Stimulated activated naive B cell treated with anti-CD40 and anti-IgM and Interleukin-4, amounts not matched to agents 10 μg/mL and 1 μg/mL and 100 μg/mL, for 72 hours (primary cell): ENCODE data around the gene SCN8A.

Source experiments
- ATAC-seq, 2 donors: fragments of 150-1000 bp; cut with Tn5 transposase; replicated peaks; 2 replicates each; pipeline ENCODE4 v1.10.0; 2021; ENCODE audit warnings: moderate library complexity in 1 of 2
- DNase-seq: peaks from one replicate; pipeline ENCODE4 v3.0.0; 2021
- H3K27ac Mint-ChIP-seq: one replicate; pipeline ENCODE4 v1.8.0; 2022; ENCODE audit warnings: mild to moderate bottlenecking, mixed read lengths
- H3K27me3 Mint-ChIP-seq, 2 donors: one replicate each; pipeline ENCODE4 v1.8.0; 2022; ENCODE audit warnings: mixed read lengths in 2 of 2
- H3K36me3 Mint-ChIP-seq, 2 donors: one replicate each; pipeline ENCODE4 v1.8.0; 2022; ENCODE audit warnings: mixed read lengths in 2 of 2, mild to moderate bottlenecking in 1 of 2
- H3K4me1 Mint-ChIP-seq, 2 donors: one replicate each; pipeline ENCODE4 v1.8.0; 2022; ENCODE audit warnings: mixed read lengths in 2 of 2, mild to moderate bottlenecking in 1 of 2
- H3K4me3 Mint-ChIP-seq, 2 donors: one replicate each; pipeline ENCODE4 v1.8.0; 2022; ENCODE audit warnings: mild to moderate bottlenecking in 2 of 2, mixed read lengths in 2 of 2, moderate library complexity in 1 of 2
- H3K9me3 Mint-ChIP-seq, 2 donors: one replicate each; pipeline ENCODE4 v1.8.0; 2022; ENCODE audit warnings: mixed read lengths in 2 of 2, mild to moderate bottlenecking in 1 of 2

The SCN8A gene

DNA sequence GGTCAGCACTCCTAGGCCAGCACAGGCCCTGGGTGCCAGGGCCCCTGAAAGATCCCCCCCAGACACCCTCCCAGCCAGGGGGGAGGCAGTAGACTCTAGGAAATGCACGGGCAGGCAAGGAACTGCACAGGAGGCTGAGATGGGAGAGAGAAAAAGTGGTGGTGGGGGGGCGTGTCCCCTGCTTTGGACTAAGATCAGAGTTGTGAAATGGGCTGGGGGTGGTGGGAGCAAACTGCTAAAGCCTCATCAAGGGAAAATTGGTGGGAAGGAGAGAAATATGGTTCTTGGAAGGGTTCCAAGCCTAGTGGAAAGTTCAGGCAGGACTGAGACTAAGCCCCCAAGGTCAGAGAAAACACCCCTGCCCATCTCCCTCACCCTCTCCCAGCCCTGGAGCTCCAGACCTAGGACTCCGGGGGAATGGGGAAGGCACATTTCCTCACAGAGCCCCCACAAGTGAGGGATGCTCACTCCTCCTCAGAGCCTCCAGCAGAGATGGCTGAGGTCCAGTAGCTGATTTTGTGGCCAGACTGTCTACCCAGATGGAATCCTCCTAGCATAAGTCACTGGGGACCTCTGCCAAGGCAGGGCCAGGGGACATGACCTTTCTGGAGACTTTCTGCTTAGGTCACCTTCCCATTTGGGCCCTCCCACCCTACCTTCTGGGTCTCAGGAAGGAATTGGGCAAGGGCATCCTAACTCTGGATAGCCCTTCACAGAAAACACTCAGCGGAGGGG lies 227.7 kb downstream of the SCN8A start:
- Mint-ChIP-seq H3K4me3 (no peak overlapping the region), H3K27me3 (peaks cover 27 to 52% of the 10 kb centered on the region in 2 donors), H3K4me1 (peaks cover 6 to 22% of the 10 kb centered on the region in 2 donors), H3K9me3 (no peaks in the 10 kb centered on the region), H3K36me3 (peaks cover 0 to 5% of the 10 kb centered on the region in 2 donors), H3K27ac (no peak overlapping the region)
- ATAC-seq (no peak), DNase-seq (no peak)

- DNase-seq (no peak), ATAC-seq (no peak)
- H3K9me3 Mint-ChIP-seq = no peaks in the 10 kb centered on the region
- peak overlapping the region; percentile 4 for H3K27ac Mint-ChIP-seq
- peaks cover 6 to 23% of the 10 kb centered on the region in 2 donors for H3K4me1 Mint-ChIP-seq
- H3K4me3 Mint-ChIP-seq = peak overlapping the region; percentile 60 to 79
- H3K36me3 Mint-ChIP-seq = peaks cover 0 to 5% of the 10 kb centered on the region in 2 donors
- peaks cover 26 to 48% of the 10 kb centered on the region in 2 donors for H3K27me3 Mint-ChIP-seq
These were observed 228.9 kb downstream of the SCN8A start for GRCh38 chr12:51819736-51820525.

GRCh38 chr12:51820526-51821439 lies 229.8 kb downstream of the SCN8A start:
- Mint-ChIP-seq H3K4me3 (peak overlapping the region; percentile 60 to 79), H3K9me3 (no peaks in the 10 kb centered on the region), H3K27ac (peak overlapping the region; percentile 20), H3K4me1 (peaks cover 4 to 15% of the 10 kb centered on the region in 2 donors), H3K36me3 (no peaks in the 10 kb centered on the region), H3K27me3 (peaks cover 18 to 40% of the 10 kb centered on the region in 2 donors)
- DNase-seq (peak; percentile 66), ATAC-seq (peak; percentile 82 to 85)

DNA sequence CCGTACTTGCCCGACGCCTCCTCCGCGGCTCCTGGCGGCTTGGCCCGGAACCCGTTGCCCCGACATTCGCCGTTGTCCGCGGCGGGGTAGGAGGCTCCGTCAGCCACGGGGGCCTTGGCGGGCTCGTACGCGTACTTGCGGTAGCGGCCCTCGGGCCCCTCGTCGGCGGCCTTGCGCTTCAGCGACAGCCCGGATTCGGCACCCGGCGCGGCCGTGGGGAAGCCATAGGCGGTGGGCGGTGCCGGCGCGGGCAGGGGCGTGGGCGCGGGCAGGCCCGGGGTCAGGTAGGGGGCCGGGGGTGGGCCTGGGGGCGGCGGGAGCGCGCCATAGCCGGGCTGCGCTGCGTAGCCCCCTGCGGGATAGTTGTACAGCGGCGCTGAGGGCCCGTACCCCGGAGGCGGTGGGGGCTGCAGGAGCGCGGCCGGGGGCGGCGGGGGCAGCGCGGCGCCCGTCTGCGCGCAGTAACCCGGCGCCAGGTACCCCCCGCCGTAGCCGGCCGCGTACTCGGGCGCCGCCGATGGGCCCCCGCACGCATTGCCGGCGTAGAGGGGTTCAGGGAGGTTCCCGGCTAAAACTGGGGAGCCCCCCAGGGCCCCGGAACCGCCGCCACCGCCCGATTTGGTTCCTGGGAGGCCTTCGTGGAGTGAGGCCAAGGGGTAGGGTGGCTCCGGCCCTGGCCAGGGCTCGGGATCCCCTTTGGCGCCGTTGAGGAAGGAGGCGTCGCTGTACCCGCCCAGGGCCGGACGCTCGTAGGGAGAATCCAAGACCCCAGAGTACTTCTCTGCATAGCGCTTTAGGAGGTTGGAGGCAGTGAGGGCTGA lies 230.6 kb downstream of the SCN8A start:
- H3K9me3 Mint-ChIP-seq = no peaks in the 10 kb centered on the region
- H3K27me3 Mint-ChIP-seq = peaks cover 9 to 31% of the 10 kb centered on the region in 2 donors
- peak; percentile 22 to 24 for ATAC-seq

DNA sequence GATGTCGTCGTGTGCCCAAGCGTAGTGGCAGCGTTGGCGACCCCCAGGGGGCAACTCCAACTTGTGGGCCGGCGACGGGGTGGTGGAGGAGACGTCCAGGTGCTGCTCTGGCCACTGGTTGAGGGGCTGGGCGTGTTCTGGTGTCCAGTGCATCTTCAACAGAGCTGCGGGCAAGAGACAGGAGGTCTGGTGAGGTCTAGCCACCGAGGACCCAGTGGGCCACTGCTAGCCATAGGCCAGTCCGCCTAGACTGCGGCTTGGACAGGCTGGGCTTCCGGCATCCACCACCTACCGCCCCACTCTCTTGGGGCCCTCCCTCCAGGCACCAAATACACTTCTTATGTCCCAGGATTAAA lies 231.2 kb downstream of the SCN8A start:
- no peak for DNase-seq
- no peak for ATAC-seq
- Mint-ChIP-seq H3K36me3 (peaks cover 0 to 3% of the 10 kb centered on the region in 2 donors), H3K27ac (no peak overlapping the region), H3K4me1 (peaks cover 4 to 21% of the 10 kb centered on the region in 2 donors), H3K4me3 (peak overlapping the region; percentile 57 to 62), H3K27me3 (peaks cover 5 to 26% of the 10 kb centered on the region in 2 donors), H3K9me3 (no peaks in the 10 kb centered on the region)

More for the DNA sequence above, 230.6 kb downstream of the SCN8A start:
- DNase-seq = no peak
- H3K36me3 Mint-ChIP-seq = peaks cover 0 to 3% of the 10 kb centered on the region in 2 donors
- H3K4me1 Mint-ChIP-seq = peaks cover 4 to 16% of the 10 kb centered on the region in 2 donors
- no peak overlapping the region for H3K27ac Mint-ChIP-seq
- H3K4me3 Mint-ChIP-seq = peak overlapping the region; percentile 57 to 79

DNA sequence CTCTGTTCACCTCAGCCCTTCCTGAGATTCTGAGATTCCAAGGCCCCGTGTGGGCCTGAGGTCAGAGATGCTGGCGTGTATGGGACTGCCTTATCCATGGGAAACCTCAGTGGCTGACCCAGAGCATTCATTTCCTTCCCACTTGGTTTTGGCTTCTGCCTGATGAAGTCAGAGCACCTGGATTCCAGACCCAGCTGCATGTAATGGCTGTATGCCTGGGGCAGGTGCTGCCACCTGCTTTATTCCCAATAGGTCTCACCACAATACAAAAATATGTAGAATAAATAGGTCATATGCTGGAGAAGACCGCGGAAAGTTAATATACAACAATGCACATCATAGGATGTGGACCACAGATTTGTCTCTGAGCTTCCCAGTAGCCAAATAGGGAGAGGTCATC lies 231.9 kb downstream of the SCN8A start:
- DNase-seq = no peak
- H3K4me1 Mint-ChIP-seq = peaks cover 8 to 26% of the 10 kb centered on the region in 2 donors
- peaks cover 0 to 3% of the 10 kb centered on the region in 2 donors for H3K36me3 Mint-ChIP-seq
- ATAC-seq = no peak
- peaks cover 0 to 19% of the 10 kb centered on the region in 2 donors for H3K27me3 Mint-ChIP-seq
- no peak overlapping the region for H3K27ac Mint-ChIP-seq
- no peak overlapping the region for H3K4me3 Mint-ChIP-seq
- H3K9me3 Mint-ChIP-seq = no peaks in the 10 kb centered on the region

DNA sequence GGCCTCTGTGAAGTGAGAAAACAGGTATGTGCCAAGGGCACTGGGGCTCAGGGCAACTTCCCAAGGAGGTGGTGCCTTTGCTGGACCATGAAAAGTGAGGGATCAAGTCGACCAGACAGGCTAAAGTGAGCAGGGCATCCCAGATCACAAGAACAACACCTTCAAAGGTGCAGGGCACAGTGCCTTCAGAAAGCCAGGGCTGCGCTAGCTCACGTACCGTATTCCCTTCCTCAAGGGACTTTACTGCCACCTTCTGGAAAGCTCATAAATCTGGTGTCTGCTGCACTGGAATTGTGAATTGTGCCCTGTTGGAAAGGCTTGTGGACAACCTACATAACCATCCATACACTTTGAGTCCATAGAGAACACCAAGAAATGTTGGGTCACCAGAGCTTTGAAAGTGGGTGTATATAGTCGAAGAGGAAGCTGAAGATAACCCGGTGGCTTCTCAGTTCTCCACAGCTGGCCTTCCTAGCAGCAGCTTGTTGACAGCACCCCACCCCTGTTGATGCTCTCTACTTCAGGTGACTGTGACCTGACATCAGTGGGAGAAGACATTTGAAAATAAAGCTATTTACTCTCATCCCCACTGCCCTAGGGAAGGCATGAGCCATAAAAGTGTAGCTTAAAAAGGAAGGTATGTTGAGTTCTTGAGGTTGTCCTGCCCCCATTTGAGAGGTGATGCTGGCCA lies 233.0 kb downstream of the SCN8A start:
- DNase-seq (no peak), ATAC-seq (no peak)
- Mint-ChIP-seq H3K27ac (no peak overlapping the region), H3K36me3 (peaks cover 0 to 3% of the 10 kb centered on the region in 2 donors), H3K4me3 (no peak overlapping the region), H3K4me1 (peaks cover 15 to 34% of the 10 kb centered on the region in 2 donors), H3K9me3 (no peaks in the 10 kb centered on the region), H3K27me3 (peaks cover 4 to 18% of the 10 kb centered on the region in 2 donors)

DNA sequence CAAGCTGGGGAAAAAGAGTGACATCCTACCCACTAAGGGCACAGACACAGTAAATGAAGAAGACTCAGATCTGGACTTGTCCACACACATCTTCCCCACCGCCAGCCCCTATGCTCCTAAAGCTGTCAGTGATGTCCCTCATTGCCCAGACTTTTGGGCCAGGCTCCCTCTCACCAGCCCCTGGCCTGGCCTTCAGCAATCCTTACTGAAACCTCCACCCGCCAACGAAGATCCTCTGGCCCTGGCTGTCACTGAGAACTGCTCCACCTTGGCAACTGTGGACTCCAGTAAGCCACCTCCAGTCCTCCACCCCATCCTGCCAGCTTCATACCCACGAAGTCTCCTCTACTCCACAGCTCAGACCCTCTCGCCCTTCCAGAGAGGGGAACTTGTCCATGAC lies 234.2 kb downstream of the SCN8A start:
- no peak for DNase-seq
- no peak for ATAC-seq
- Mint-ChIP-seq H3K4me3 (no peak overlapping the region), H3K27ac (no peak overlapping the region), H3K27me3 (peaks cover 11 to 19% of the 10 kb centered on the region in 2 donors), H3K4me1 (peaks cover 11 to 26% of the 10 kb centered on the region in 2 donors), H3K9me3 (no peaks in the 10 kb centered on the region), H3K36me3 (peaks cover 0 to 3% of the 10 kb centered on the region in 2 donors)

DNA sequence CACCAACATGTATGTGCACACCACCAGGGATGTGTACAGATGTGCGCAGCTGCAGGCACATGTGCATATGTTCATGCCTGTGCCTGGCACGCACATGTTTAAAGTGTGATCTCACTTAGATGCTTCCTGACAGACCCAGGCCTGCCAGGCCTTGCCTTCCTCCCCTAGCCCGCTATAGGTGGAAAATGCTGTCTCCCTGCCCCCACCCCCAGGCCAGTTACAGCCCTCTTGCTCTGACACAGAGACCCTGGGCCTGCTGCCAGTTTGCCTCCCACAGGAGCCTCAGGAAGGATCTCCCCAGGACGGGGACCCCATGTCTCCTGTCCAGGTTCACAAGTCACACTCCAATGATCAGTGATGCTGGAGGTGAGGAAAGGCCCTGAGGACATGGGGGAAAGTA lies 235.8 kb downstream of the SCN8A start:
- Mint-ChIP-seq H3K9me3 (no peaks in the 10 kb centered on the region), H3K4me1 (peaks cover 11 to 29% of the 10 kb centered on the region in 2 donors), H3K27ac (no peak overlapping the region), H3K36me3 (peaks cover 0 to 3% of the 10 kb centered on the region in 2 donors), H3K27me3 (peaks cover 15 to 30% of the 10 kb centered on the region in 2 donors), H3K4me3 (no peak overlapping the region)
- DNase-seq = no peak
- no peak for ATAC-seq

GRCh38 chr12:51827925-51828818 lies 237.1 kb downstream of the SCN8A start:
- peaks cover 19 to 37% of the 10 kb centered on the region in 2 donors for H3K4me1 Mint-ChIP-seq
- H3K36me3 Mint-ChIP-seq = peaks cover 0 to 3% of the 10 kb centered on the region in 2 donors
- H3K4me3 Mint-ChIP-seq = peak overlapping the region in 1 of 2 donors; percentile 8
- ATAC-seq = peak; percentile 92 to 96
- H3K9me3 Mint-ChIP-seq = no peaks in the 10 kb centered on the region
- DNase-seq = peak; percentile 39
- peaks cover 26 to 42% of the 10 kb centered on the region in 2 donors for H3K27me3 Mint-ChIP-seq
- H3K27ac Mint-ChIP-seq = no peak overlapping the region

DNA sequence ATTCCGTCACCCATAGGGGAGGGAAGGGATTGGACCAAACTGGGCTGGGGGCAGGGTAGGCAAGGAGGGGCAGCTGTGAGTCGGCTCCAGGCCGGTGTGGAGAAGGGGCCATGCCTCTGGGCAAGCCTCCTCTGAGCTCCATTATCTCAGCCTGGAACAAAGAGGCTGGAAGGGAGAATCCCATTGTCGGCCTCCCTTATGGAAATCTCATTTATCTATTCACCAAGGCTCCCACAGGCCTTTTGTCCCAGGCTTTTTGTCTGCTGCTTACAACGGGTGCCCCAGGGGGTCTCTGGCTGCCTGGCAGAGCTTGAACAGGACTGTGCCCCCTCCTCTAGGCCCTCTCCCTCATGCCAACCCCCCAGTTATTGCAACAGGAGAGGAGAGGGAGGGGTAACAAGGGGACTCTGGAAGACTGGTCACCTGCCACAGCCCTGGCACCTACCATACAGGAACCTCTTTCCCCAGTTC lies 238.0 kb downstream of the SCN8A start:
- DNase-seq = no peak
- Mint-ChIP-seq H3K4me1 (peaks cover 26 to 35% of the 10 kb centered on the region in 2 donors), H3K4me3 (no peak overlapping the region), H3K27ac (no peak overlapping the region), H3K27me3 (peaks cover 35 to 51% of the 10 kb centered on the region in 2 donors), H3K36me3 (peaks cover 0 to 3% of the 10 kb centered on the region in 2 donors), H3K9me3 (no peaks in the 10 kb centered on the region)
- no peak for ATAC-seq

- no peak for ATAC-seq
- H3K9me3 Mint-ChIP-seq = no peaks in the 10 kb centered on the region
- peaks cover 26 to 35% of the 10 kb centered on the region in 2 donors for H3K4me1 Mint-ChIP-seq
- no peak overlapping the region for H3K27ac Mint-ChIP-seq
- peaks cover 36 to 53% of the 10 kb centered on the region in 2 donors for H3K27me3 Mint-ChIP-seq
- H3K4me3 Mint-ChIP-seq = no peak overlapping the region
- peaks cover 0 to 3% of the 10 kb centered on the region in 2 donors for H3K36me3 Mint-ChIP-seq
- DNase-seq = no peak
These were observed 238.6 kb downstream of the SCN8A start for GRCh38 chr12:51829641-51830040.
